ENCODE results near the gene DOCK10. TPM values are rescaled to one million over a fixed set of nuclear protein-coding genes. Genes with fewer than 3 reads are reported as not detected.

DOCK10 gene
- total and polyA plus RNA-seq, 9 of the 15 experiments (the other 6 are each of a cell fraction or from before 2014, with no cell fraction given) = 0.01 to 0.87 (median 0.18) TPM

DNA sequence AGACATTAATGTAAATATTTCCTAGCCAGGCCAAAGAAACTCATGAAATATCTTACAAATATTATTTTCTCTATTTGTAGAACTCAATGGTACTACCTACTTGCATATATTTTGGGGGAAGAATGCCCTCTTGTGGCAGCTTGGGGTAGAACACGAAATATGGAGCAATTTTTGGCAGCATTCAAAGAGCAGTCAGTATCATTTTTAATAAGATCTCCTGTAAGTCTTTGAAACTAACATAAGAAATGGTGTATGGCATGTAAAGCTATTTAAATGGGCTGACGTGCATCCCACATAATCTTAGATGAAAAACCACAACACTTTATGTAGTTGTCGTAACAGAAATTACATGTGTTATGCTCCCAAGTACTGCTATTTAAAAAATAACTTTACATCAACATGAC lies 263.8 kb downstream of the DOCK10 start:
- intact Hi-C loops (cut with micrococcal nuclease) = loop anchor here (2.0 to 5.0 kb wide), 3 partner anchors 131 to 806 kb away; no protein-coding TSS in a partner anchor
- no peaks in the 10 kb centered on the region for H3K79me2 ChIP-seq (ENCODE audit: control insufficient read depth, insufficient read depth, low read length)
- FAIRE-seq (peak; percentile 15), ATAC-seq (peak; percentile 48; the same call in 1 of the 3 replicates), DNase-seq (ENCODE audit: extremely low read depth in 1 of 4, low spot score in 3 of 4) (peak; percentile 22 to 47 (median 26))
- H3K27ac ChIP-seq (ENCODE audit: extremely low read depth, low read depth, low read length) = no peak overlapping the region
- no peak overlapping the region for H3K4me3 ChIP-seq
- POLR2A ChIA-PET = no interaction called here
- in situ Hi-C loops (cut with MboI) = loop anchor here (10.0 kb wide), 1 partner anchor 424 kb away; no protein-coding TSS in a partner anchor
- 0% methylated on average over 3 of the region's 3 CpGs for WGBS (ENCODE audit: insufficient coverage, low coverage, missing lambda C conversion rate)
- H4K20me1 ChIP-seq (replicated peaks; ENCODE audit: control insufficient read depth, insufficient read depth, low read length) = no peaks in the 10 kb centered on the region
- H3K4me1 ChIP-seq (replicated peaks in 1 of 2; ENCODE audit: control insufficient read depth in 2 of 2, insufficient read depth in 2 of 2, low read length in 2 of 2) = no peaks in the 10 kb centered on the region
- H3K4me2 ChIP-seq (ENCODE audit: insufficient read depth, low read length) = no peak overlapping the region
- H2AFZ ChIP-seq (ENCODE audit: low read depth, low read length) = no peak overlapping the region
- H3K36me3 ChIP-seq (ENCODE audit: control insufficient read depth, insufficient read depth, low read length) = no peaks in the 10 kb centered on the region
- BruUV-seq (replicated peaks) = no TSS peak
- no peaks in the 10 kb centered on the region for H3K9me1 ChIP-seq (ENCODE audit: control insufficient read depth, insufficient read depth, low read length)
- H3K27me3 ChIP-seq (ENCODE audit: control insufficient read depth in 2 of 2, insufficient read depth in 2 of 2, low read length in 2 of 2) = no peaks in the 10 kb centered on the region
- H3K9ac ChIP-seq (ENCODE audit: insufficient read depth in 1 of 2, low read depth in 2 of 2, low read length in 2 of 2) = no peak overlapping the region
- no peaks in the 10 kb centered on the region for H3K9me3 ChIP-seq (replicated peaks; ENCODE audit: control insufficient read depth, insufficient read depth, low read depth, low read length)
- CTCF ChIA-PET (ENCODE audit: low intra/inter-chr PET ratio) = interaction anchor here (0.6 to 1.4 kb wide), 4 partner anchors 26 to 882 kb away, joined by 3 to 5 read pairs (median 4); no protein-coding TSS in a partner anchor
- TF ChIP-seq, protein P1, sequence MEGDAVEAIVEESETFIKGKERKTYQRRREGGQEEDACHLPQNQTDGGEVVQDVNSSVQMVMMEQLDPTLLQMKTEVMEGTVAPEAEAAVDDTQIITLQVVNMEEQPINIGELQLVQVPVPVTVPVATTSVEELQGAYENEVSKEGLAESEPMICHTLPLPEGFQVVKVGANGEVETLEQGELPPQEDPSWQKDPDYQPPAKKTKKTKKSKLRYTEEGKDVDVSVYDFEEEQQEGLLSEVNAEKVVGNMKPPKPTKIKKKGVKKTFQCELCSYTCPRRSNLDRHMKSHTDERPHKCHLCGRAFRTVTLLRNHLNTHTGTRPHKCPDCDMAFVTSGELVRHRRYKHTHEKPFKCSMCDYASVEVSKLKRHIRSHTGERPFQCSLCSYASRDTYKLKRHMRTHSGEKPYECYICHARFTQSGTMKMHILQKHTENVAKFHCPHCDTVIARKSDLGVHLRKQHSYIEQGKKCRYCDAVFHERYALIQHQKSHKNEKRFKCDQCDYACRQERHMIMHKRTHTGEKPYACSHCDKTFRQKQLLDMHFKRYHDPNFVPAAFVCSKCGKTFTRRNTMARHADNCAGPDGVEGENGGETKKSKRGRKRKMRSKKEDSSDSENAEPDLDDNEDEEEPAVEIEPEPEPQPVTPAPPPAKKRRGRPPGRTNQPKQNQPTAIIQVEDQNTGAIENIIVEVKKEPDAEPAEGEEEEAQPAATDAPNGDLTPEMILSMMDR (IDR thresholded peaks at IDR 0.05 in 2 of 3, conservative IDR thresholded peaks at IDR 0.05 in 1 of 3; ENCODE audit: insufficient read depth in 2 of 3, low read depth in 1 of 3, low read length in 3 of 3) = peak; percentile 35 to 68 (median 48); a peak in 4 of 6 replicates
- TF ChIP-seq SIN3B (IDR thresholded peaks at IDR 0.05; ENCODE audit: low read depth) (no peak), BRF1 (IDR thresholded peaks at IDR 0.05; ENCODE audit: borderline replicate concordance, extremely low read depth, insufficient read length) (no peak), BDP1 (IDR thresholded peaks at IDR 0.05; ENCODE audit: insufficient read depth, insufficient read length) (no peak), KLF6 (CRISPR knock-in tag; IDR thresholded peaks at IDR 0.05; ENCODE audit: borderline replicate concordance) (no peak), NR1H2 (CRISPR knock-in tag; IDR thresholded peaks at IDR 0.05) (no peak), SMC3 (conservative IDR thresholded peaks at IDR 0.05; ENCODE audit: insufficient read depth, low read depth, low read length) (0 out of 2 replicates have a peak, but pooled peaks have one; percentile 17)
- TF ChIP-seq, protein P2, sequence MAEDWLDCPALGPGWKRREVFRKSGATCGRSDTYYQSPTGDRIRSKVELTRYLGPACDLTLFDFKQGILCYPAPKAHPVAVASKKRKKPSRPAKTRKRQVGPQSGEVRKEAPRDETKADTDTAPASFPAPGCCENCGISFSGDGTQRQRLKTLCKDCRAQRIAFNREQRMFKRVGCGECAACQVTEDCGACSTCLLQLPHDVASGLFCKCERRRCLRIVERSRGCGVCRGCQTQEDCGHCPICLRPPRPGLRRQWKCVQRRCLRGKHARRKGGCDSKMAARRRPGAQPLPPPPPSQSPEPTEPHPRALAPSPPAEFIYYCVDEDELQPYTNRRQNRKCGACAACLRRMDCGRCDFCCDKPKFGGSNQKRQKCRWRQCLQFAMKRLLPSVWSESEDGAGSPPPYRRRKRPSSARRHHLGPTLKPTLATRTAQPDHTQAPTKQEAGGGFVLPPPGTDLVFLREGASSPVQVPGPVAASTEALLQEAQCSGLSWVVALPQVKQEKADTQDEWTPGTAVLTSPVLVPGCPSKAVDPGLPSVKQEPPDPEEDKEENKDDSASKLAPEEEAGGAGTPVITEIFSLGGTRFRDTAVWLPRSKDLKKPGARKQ (CRISPR knock-in tag; IDR thresholded peaks at IDR 0.05) = no peak
- TF ChIP-seq, protein P3, sequence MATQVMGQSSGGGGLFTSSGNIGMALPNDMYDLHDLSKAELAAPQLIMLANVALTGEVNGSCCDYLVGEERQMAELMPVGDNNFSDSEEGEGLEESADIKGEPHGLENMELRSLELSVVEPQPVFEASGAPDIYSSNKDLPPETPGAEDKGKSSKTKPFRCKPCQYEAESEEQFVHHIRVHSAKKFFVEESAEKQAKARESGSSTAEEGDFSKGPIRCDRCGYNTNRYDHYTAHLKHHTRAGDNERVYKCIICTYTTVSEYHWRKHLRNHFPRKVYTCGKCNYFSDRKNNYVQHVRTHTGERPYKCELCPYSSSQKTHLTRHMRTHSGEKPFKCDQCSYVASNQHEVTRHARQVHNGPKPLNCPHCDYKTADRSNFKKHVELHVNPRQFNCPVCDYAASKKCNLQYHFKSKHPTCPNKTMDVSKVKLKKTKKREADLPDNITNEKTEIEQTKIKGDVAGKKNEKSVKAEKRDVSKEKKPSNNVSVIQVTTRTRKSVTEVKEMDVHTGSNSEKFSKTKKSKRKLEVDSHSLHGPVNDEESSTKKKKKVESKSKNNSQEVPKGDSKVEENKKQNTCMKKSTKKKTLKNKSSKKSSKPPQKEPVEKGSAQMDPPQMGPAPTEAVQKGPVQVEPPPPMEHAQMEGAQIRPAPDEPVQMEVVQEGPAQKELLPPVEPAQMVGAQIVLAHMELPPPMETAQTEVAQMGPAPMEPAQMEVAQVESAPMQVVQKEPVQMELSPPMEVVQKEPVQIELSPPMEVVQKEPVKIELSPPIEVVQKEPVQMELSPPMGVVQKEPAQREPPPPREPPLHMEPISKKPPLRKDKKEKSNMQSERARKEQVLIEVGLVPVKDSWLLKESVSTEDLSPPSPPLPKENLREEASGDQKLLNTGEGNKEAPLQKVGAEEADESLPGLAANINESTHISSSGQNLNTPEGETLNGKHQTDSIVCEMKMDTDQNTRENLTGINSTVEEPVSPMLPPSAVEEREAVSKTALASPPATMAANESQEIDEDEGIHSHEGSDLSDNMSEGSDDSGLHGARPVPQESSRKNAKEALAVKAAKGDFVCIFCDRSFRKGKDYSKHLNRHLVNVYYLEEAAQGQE (IDR thresholded peaks at IDR 0.05; ENCODE audit: borderline replicate concordance) = peak; percentile 13; the same call in 1 of the 2 replicates
- TF ChIP-seq, protein P3 (CRISPR knock-in tag; IDR thresholded peaks at IDR 0.05; ENCODE audit: low read depth) = no peak

Data from K562 (cell line).